Activated T-cell treated with anti-CD3 and anti-CD28 coated beads for 48 hours (primary cell): Measurements from ENCODE around the gene CTSZ.
"Not testable (repeated sequence)": the region's sequence is repeated elsewhere in the genome, so short reads cannot be mapped to it uniquely, and the experiment has no call there.

Experiments
- DNase-seq: peaks from one replicate; pipeline ENCODE4 v3.0.0-alpha.2; 2020; ENCODE audit warnings: low read depth

CTSZ gene

GRCh38 chr20:58978351-58979190 is 28.5 kb downstream of the CTSZ start:
- no peak for DNase-seq

- DNase-seq, result no peak
These were observed 30.9 kb downstream of the CTSZ start for GRCh38 chr20:58976061-58976730.

- no peak for DNase-seq
These were observed 31.7 kb downstream of the CTSZ start for GRCh38 chr20:58975353-58975752.

GRCh38 chr20:58973866-58974265 is 33.2 kb downstream of the CTSZ start:
- no peak for DNase-seq

- no peak for DNase-seq
These were observed 33.9 kb downstream of the CTSZ start for GRCh38 chr20:58973179-58973578.

- no peak for DNase-seq
These were observed 35.6 kb downstream of the CTSZ start for GRCh38 chr20:58971429-58971828.

GRCh38 chr20:58970146-58970545 is 36.9 kb downstream of the CTSZ start:
- no peak for DNase-seq

GRCh38 chr20:58969439-58969838 is 37.6 kb downstream of the CTSZ start:
- no peak for DNase-seq

GRCh38 chr20:58967652-58968429 is 39.2 kb downstream of the CTSZ start:
- no peak for DNase-seq

- DNase-seq, result no peak
These were observed 41.6 kb downstream of the CTSZ start for GRCh38 chr20:58965270-58966064.

- DNase-seq, result not testable (repeated sequence)
These were observed 43.1 kb downstream of the CTSZ start for GRCh38 chr20:58963922-58964321.

- no peak for DNase-seq
These were observed 43.9 kb downstream of the CTSZ start for GRCh38 chr20:58963060-58963584.

GRCh38 chr20:58959652-58960051 is 47.4 kb downstream of the CTSZ start:
- no peak for DNase-seq

GRCh38 chr20:58956078-58956477 is 51.0 kb downstream of the CTSZ start:
- DNase-seq, result no peak

- DNase-seq, result no peak
These were observed 54.0 kb downstream of the CTSZ start for GRCh38 chr20:58953050-58953449.

- no peak for DNase-seq
These were observed 56.5 kb downstream of the CTSZ start for GRCh38 chr20:58950603-58951002.

- not testable (repeated sequence) for DNase-seq
These were observed 59.2 kb downstream of the CTSZ start for GRCh38 chr20:58947797-58948388.

GRCh38 chr20:58945965-58946631 is 61.0 kb downstream of the CTSZ start:
- DNase-seq, result no peak
